Measurements from ENCODE around the gene MPLKIP.

DNA sequence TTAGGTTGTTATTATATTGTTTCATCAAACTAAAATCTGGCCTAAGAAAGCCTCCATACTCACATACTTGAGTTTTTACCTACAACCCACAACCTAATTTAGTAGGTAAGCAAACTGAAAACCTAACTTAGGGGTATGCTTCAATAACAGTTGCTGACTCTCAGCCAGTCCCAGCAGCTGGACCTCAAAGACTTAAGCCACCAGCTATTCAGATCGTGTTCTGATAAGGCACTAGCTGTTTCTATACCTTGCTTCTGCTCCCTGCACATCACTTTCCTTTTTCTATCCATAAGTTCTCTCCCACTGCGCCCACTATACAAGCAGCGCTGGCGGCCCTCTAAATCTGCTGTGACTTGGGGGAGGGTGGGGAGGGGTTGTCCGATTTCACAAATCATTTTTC, 42.6 kb upstream of the MPLKIP start:
- TF ChIP-seq POLR2AphosphoS5 (IDR thresholded peaks at IDR 0.05): no peak
- TF ChIP-seq, protein P1, sequence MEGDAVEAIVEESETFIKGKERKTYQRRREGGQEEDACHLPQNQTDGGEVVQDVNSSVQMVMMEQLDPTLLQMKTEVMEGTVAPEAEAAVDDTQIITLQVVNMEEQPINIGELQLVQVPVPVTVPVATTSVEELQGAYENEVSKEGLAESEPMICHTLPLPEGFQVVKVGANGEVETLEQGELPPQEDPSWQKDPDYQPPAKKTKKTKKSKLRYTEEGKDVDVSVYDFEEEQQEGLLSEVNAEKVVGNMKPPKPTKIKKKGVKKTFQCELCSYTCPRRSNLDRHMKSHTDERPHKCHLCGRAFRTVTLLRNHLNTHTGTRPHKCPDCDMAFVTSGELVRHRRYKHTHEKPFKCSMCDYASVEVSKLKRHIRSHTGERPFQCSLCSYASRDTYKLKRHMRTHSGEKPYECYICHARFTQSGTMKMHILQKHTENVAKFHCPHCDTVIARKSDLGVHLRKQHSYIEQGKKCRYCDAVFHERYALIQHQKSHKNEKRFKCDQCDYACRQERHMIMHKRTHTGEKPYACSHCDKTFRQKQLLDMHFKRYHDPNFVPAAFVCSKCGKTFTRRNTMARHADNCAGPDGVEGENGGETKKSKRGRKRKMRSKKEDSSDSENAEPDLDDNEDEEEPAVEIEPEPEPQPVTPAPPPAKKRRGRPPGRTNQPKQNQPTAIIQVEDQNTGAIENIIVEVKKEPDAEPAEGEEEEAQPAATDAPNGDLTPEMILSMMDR (IDR thresholded peaks at IDR 0.05): no peak
